Activated CD4-positive, alpha-beta T cell treated with anti-CD3 and anti-CD28 coated beads, Interleukin-2, amount 50 U/mL, for 16 hours (primary cell): ENCODE data around the gene DMTF1.
A peak's percentile ranks its signal among the peaks of the same experiment; 100 is the strongest.
"Not testable (repeated sequence)": the region's sequence is repeated elsewhere in the genome, so short reads cannot be mapped to it uniquely, and the experiment has no call there.

ENCODE experiments used
- DNase-seq: peaks from one replicate; pipeline ENCODE4 v3.0.0-alpha.2; 2020

DMTF1 gene

GRCh38 chr7:87202208-87202607 is 50.0 kb downstream of the DMTF1 start:
- no peak for DNase-seq

GRCh38 chr7:87202705-87203104 is 50.5 kb downstream of the DMTF1 start:
- no peak for DNase-seq

GRCh38 chr7:87203929-87204328 is 51.7 kb downstream of the DMTF1 start:
- not testable (repeated sequence) for DNase-seq

- no peak for DNase-seq
Observed at GRCh38 chr7:87204933-87205332, 52.7 kb downstream of the DMTF1 start.

GRCh38 chr7:87205701-87206100 is 53.4 kb downstream of the DMTF1 start:
- not testable (repeated sequence) for DNase-seq

GRCh38 chr7:87206361-87206760 is 54.1 kb downstream of the DMTF1 start:
- DNase-seq = no peak

- no peak for DNase-seq
Observed at GRCh38 chr7:87209295-87209924, 57.2 kb downstream of the DMTF1 start.

GRCh38 chr7:87210506-87210905 is 58.3 kb downstream of the DMTF1 start:
- no peak for DNase-seq

- no peak for DNase-seq
Observed at GRCh38 chr7:87212498-87212897, 60.2 kb downstream of the DMTF1 start.

- no peak for DNase-seq
Observed at GRCh38 chr7:87213252-87213651, 61.0 kb downstream of the DMTF1 start.

- no peak for DNase-seq
Observed at GRCh38 chr7:87213811-87214210, 61.6 kb downstream of the DMTF1 start.

- no peak for DNase-seq
Observed at GRCh38 chr7:87215046-87215445, 62.8 kb downstream of the DMTF1 start.

- DNase-seq = peak; percentile 86
Observed at GRCh38 chr7:87216701-87217508, 64.7 kb downstream of the DMTF1 start.

- DNase-seq = no peak
Observed at GRCh38 chr7:87217983-87218653, 65.9 kb downstream of the DMTF1 start.

GRCh38 chr7:87218796-87219544 is 66.7 kb downstream of the DMTF1 start:
- DNase-seq = peak; percentile 32

GRCh38 chr7:87219545-87220025 is 67.3 kb downstream of the DMTF1 start, which contains the start of gene TMEM243:
Gene TMEM243 (minus strand): TSS chr7:87219732. CDS start chr7:87219503, 229 bp downstream.
- peak; percentile 88 for DNase-seq

- DNase-seq = peak; percentile 90
Observed at GRCh38 chr7:87220026-87220733, 67.9 kb downstream of the DMTF1 start.

GRCh38 chr7:87220734-87221215 is 68.5 kb downstream of the DMTF1 start:
- no peak for DNase-seq

- peak; percentile 56 for DNase-seq
Observed at GRCh38 chr7:87223666-87224065, 71.4 kb downstream of the DMTF1 start.

- DNase-seq = no peak
Observed at GRCh38 chr7:87225696-87226095, 73.4 kb downstream of the DMTF1 start.

GRCh38 chr7:87226495-87226894 is 74.2 kb downstream of the DMTF1 start:
- DNase-seq = no peak

GRCh38 chr7:87231258-87231657 is 79.0 kb downstream of the DMTF1 start:
- DNase-seq = no peak
